Measurements from ENCODE around the gene S100P.
"Not testable (repeated sequence)": the region's sequence is repeated elsewhere in the genome, so short reads cannot be mapped to it uniquely, and the experiment has no call there.

Gene S100P

GRCh38 chr4:6693231-6694176, at the start of gene S100P:
Gene S100P (plus strand): TSS chr4:6693878. CDS start chr4:6693933, 55 bp downstream.
- TF ChIP-seq, protein P1, sequence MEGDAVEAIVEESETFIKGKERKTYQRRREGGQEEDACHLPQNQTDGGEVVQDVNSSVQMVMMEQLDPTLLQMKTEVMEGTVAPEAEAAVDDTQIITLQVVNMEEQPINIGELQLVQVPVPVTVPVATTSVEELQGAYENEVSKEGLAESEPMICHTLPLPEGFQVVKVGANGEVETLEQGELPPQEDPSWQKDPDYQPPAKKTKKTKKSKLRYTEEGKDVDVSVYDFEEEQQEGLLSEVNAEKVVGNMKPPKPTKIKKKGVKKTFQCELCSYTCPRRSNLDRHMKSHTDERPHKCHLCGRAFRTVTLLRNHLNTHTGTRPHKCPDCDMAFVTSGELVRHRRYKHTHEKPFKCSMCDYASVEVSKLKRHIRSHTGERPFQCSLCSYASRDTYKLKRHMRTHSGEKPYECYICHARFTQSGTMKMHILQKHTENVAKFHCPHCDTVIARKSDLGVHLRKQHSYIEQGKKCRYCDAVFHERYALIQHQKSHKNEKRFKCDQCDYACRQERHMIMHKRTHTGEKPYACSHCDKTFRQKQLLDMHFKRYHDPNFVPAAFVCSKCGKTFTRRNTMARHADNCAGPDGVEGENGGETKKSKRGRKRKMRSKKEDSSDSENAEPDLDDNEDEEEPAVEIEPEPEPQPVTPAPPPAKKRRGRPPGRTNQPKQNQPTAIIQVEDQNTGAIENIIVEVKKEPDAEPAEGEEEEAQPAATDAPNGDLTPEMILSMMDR (IDR thresholded peaks at IDR 0.05; ENCODE audit: low read depth, low read length, missing control alignments) = no peak
- H3K36me3 ChIP-seq (replicated peaks) = no peaks in the 10 kb centered on the region
- no peak within 1 kb of the TSS for H3K27ac ChIP-seq
- H3K4me3 ChIP-seq (ENCODE audit: low read depth, low read length) = no peak within 1 kb of the TSS
- no peak for DNase-seq
- no peaks in the 10 kb centered on the region for H3K27me3 ChIP-seq (replicated peaks)
- in situ Hi-C loops (cut with HindIII; ENCODE audit: low pct_ligation_motif_present, low sequenced_read_pairs) = no loop called here

DNA sequence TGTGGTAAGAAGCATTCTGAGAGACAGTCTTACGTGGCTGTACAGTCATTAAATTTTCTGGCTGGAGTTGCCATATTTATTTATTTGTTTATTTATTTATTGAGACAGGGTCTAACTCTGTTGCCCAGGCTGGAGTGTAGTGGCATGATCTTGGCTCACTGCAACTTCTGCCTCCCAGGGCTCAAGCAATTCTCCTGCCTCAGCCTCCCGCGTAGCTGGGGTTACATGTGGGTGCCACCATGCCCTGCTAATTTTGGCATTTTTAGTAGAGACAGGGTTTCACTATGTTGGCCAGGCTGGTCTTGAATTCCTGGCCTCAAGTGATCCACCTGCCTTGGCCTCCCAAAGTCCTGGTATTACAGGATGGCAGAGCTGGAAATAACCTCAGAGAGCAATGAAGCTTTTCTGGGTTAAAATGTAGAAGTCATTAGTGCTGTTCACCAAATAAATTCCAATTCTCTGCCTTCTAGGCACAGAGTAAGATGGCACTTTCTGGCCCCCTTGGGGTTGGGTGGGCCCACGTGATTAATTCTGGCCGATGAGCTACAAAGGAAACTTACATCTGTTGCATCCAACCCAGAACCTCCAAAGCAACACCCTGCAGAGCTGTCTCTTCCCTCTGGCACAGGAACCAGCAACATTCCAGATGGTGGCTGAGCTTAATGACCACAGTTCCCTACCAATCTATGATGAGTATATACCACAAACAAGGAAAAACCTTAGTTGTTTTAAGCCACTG, 48.7 kb upstream of the S100P start:
- Histone ChIP-seq H3K27ac (no peak overlapping the region), H3K4me3 (ENCODE audit: low read depth, low read length) (no peak overlapping the region)
- TF ChIP-seq, protein P1 (IDR thresholded peaks at IDR 0.05; ENCODE audit: low read depth, low read length, missing control alignments) = no peak

DNA sequence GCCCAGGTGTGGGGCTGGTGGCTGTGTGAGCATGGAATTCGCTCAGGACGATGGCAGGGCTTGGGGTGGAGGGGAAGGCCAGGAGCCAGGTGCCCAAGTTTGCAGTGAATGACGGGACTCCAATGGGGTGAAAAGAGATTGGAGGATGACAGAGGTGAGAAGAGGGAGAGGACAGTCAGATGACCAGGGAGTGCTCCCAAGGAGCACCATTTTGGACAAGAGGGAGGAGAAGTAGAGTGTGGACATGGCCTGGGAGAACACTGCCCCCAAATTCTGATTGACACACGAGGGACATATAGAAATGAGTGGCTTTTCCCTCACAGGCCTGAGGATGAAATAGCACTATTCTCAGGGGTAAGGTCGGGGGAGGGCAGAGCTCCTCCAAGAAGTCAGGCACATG, 46.5 kb upstream of the S100P start:
- TF ChIP-seq, protein P1 (IDR thresholded peaks at IDR 0.05; ENCODE audit: low read depth, low read length, missing control alignments) = no peak
- Histone ChIP-seq H3K4me3 (ENCODE audit: low read depth, low read length) (no peak overlapping the region), H3K27me3 (replicated peaks) (no peaks in the 10 kb centered on the region), H3K36me3 (replicated peaks) (peaks cover 9% of the 10 kb centered on the region), H3K27ac (no peak overlapping the region)
- in situ Hi-C loops (cut with HindIII; ENCODE audit: low pct_ligation_motif_present, low sequenced_read_pairs) = no loop called here
- DNase-seq = no peak

More for the DNA sequence above, 48.7 kb upstream of the S100P start:
- no peak for DNase-seq
- Histone ChIP-seq H3K36me3 (replicated peaks) (peaks cover 11% of the 10 kb centered on the region), H3K27me3 (replicated peaks) (no peaks in the 10 kb centered on the region)
- in situ Hi-C loops (cut with HindIII; ENCODE audit: low pct_ligation_motif_present, low sequenced_read_pairs) = no loop called here

DNA sequence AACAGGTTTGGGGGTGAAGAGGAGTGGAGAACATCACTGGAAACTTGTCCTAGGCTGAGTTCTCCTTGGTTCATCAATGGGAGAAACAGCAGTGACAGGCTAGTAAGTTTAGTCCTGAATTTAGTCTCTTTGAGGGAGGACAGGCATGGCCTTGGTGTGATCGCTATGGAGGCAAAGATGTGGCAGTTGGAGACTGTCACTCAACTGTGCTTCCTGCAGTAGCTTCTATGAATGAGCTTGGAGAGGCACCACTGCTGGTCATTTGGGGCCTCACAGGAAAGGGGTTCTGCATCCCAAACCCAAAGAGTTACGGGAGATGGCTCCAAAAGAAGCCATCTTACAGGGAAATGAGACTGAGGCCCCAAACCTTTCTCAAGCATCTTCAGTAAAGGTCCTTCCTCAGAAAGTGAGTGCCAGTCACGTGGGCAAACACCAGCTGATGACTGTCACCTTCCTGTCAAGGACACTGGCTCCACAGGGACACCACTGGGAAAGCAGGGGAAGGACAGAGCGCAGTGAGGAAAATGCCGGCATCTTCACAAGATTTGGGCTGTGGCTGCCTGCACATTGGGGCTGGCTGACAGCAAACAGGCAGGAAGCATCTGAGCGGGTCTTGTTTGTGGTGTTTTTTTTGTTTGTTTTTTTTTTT, 46.0 kb upstream of the S100P start:
- TF ChIP-seq, protein P1 (IDR thresholded peaks at IDR 0.05; ENCODE audit: low read depth, low read length, missing control alignments) = no peak
- no peak for DNase-seq
- Histone ChIP-seq H3K36me3 (replicated peaks) (peaks cover 3% of the 10 kb centered on the region), H3K27ac (no peak overlapping the region), H3K4me3 (ENCODE audit: low read depth, low read length) (no peak overlapping the region), H3K27me3 (replicated peaks) (no peaks in the 10 kb centered on the region)
- in situ Hi-C loops (cut with HindIII; ENCODE audit: low pct_ligation_motif_present, low sequenced_read_pairs) = no loop called here

DNA sequence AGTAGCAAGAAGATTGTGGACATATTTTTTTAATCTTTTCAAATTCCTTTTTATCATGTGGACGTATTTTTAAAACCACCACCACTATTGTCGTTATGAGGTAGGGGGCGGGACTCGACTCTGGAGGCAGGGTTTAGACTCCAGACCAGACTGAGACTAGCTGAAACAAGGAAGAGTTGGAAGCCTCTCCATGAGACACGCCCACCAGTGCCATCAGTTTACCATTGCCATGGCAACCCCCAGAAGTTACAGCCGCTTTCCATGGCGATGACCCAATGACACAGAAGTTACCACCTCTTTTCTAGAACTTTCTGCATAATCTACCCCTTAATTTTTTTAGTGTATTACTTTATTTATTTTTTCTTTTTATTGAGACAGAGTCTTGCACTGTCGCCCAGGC, 44.5 kb upstream of the S100P start:
- in situ Hi-C loops (cut with HindIII; ENCODE audit: low pct_ligation_motif_present, low sequenced_read_pairs) = no loop called here
- TF ChIP-seq, protein P1 (IDR thresholded peaks at IDR 0.05; ENCODE audit: low read depth, low read length, missing control alignments) = no peak

DNA sequence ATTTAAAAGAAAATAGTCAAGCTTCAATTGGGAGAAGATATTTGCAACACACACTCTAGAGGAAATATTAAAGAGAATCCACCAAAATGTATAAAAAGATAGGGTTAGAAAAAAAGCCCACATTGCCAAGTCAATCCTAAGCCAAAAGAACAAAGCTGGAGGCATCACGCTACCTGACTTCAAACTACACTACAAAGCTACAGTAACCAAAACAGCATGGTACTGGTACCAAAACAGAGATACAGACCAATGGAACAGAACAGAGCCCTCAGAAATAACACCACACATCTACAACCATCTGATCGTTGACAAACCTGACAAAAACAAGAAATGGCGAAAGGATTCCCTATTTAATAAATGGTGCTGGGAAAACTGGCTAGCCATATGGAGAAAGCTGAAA, 39.5 kb upstream of the S100P start:
- H3K27me3 ChIP-seq (replicated peaks); H3K27ac ChIP-seq; H3K36me3 ChIP-seq (replicated peaks); H3K4me3 ChIP-seq (ENCODE audit: low read depth, low read length); DNase-seq; in situ Hi-C loops (cut with HindIII; ENCODE audit: low pct_ligation_motif_present, low sequenced_read_pairs): not testable (repeated sequence)

More for the DNA sequence above, 44.5 kb upstream of the S100P start:
- no peak for DNase-seq
- no peaks in the 10 kb centered on the region for H3K27me3 ChIP-seq (replicated peaks)
- no peak overlapping the region for H3K4me3 ChIP-seq (ENCODE audit: low read depth, low read length)
- no peaks in the 10 kb centered on the region for H3K36me3 ChIP-seq (replicated peaks)
- H3K27ac ChIP-seq = no peak overlapping the region

GRCh38 chr4:6655291-6655690, 38.4 kb upstream of the S100P start:
- DNase-seq; H3K36me3 ChIP-seq (replicated peaks); H3K27ac ChIP-seq; in situ Hi-C loops (cut with HindIII; ENCODE audit: low pct_ligation_motif_present, low sequenced_read_pairs); H3K4me3 ChIP-seq (ENCODE audit: low read depth, low read length); H3K27me3 ChIP-seq (replicated peaks): not testable (repeated sequence)
